ENCODE measurements around the gene SIRPA. TPM values are rescaled to one million over a fixed set of nuclear protein-coding genes. Genes with fewer than 3 reads are reported as not detected.

Gene SIRPA
- total RNA-seq, 4 donors from 2014 or later, result 11.5 to 34.6 (median 20.2) TPM

GRCh38 chr20:1895674-1896483 lies 672 bp downstream of the SIRPA start:
- TF ChIP-seq POLR2A (IDR thresholded peaks at IDR 0.05) (no peak), CTCF (IDR thresholded peaks at IDR 0.05) (no peak)
- intact Hi-C loops (cut with DNase I; ENCODE audit: low total_unique reads), result no loop called here
- Histone ChIP-seq H3K27me3 (no peaks in the 10 kb centered on the region), H3K4me1 (no peaks in the 10 kb centered on the region), H3K4me3 (peak overlapping the region; percentile 69 to 75), H3K9me3 (no peaks in the 10 kb centered on the region), H3K36me3 (no peaks in the 10 kb centered on the region), H3K27ac (peak overlapping the region; percentile 93 to 96)
- DNase-seq, result peak; percentile 32 to 47

DNA sequence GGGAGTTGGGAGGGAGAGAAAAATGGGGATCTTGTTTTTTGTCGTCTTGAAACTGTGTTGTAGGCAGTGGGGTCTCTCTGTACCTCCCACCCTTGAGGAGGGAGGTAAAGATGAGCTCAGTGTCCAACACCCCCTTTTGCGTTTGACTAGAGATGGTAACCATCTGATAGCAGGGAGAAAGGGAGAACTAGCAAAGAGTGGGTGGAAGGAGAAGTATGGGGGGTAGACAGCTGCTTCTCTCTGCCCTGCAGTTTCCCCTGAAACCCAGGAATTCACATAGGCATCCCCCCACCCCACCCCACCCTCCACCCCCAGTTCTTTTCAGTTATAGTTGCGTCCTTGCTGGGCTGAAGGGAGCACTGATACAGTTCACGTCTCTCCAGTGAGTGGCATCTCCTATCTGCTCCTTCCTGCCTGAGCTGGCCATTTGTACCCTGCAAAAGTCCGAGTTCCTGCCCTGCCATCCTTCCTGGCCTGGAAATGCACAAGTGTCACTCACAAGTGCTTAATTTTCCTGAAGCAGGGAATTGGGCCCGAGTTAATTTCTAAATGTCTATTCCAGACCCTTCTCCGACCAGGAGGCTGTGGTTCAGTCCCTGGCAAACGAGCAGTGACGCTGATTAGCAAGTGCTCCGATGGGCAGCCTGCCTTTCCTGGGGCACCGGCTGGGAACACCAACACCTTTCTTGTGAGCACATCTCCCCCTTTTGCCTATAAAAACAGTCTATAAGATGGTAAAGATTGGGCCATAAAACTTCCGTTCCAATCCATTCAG lies 1.5 kb downstream of the SIRPA start:
- no peak for TF ChIP-seq POLR2A (IDR thresholded peaks at IDR 0.05)
- no peak for TF ChIP-seq CTCF (IDR thresholded peaks at IDR 0.05)
- Histone ChIP-seq H3K9me3 (no peaks in the 10 kb centered on the region), H3K27ac (peak overlapping the region; percentile 93 to 96), H3K36me3 (no peaks in the 10 kb centered on the region), H3K4me3 (no peak overlapping the region), H3K4me1 (no peaks in the 10 kb centered on the region), H3K27me3 (no peaks in the 10 kb centered on the region)
- no peak for DNase-seq
- intact Hi-C loops (cut with DNase I; ENCODE audit: low total_unique reads), result no loop called here

DNA sequence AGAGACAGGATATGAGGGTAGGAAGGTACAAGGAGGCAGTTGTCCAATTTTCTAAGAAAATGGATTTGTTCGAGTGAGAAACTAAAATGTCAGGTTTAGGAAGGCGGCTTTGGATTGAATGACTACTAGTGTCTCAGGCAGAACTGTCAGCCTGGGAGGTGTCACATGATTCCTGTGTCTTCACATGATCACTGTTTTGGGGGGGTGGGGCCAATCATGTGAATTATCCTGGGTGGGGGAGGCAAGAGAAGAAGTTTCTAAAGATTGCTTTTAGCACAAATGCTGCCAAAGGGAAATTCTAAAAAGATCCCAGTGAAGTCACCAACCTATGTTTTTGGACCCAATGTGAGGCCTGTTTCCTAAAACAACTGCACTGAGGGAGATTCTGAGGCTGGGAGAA lies 2.3 kb downstream of the SIRPA start:
- Histone ChIP-seq H3K4me3 (no peak overlapping the region), H3K36me3 (no peaks in the 10 kb centered on the region), H3K27ac (peak overlapping the region; percentile 53 to 60), H3K9me3 (no peaks in the 10 kb centered on the region), H3K27me3 (no peaks in the 10 kb centered on the region), H3K4me1 (no peaks in the 10 kb centered on the region)
- intact Hi-C loops (cut with DNase I; ENCODE audit: low total_unique reads), result no loop called here
- DNase-seq, result peak in 1 of 2 donors; percentile 39
- TF ChIP-seq POLR2A (IDR thresholded peaks at IDR 0.05), result no peak
- TF ChIP-seq CTCF (IDR thresholded peaks at IDR 0.05), result no peak

DNA sequence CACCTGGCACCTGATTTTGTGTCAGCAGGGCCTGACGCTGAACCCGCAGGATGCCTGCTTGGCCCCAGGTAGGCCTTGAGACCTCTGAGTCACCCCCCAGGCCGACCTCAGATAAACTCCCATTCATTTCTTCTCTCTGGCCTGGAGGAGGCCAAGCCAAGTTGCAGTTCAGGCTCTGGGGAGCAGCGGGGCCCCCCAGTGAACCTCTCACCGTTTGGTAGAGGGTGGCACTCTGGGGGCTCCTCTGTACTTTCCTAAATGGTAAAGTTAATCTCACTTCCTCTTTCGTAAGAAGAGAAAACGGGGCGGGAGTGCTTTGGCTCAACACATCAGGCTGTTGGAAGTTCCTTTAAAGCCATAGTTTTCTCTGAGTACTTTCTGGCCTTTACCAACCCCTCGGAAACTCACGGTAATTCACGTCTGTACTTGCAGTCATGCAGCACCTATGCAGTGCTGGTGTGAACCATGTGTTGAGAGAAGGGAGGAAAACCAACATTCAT lies 2.8 kb downstream of the SIRPA start:
- Histone ChIP-seq H3K4me3 (no peak overlapping the region), H3K36me3 (no peaks in the 10 kb centered on the region), H3K9me3 (no peaks in the 10 kb centered on the region), H3K27me3 (no peaks in the 10 kb centered on the region), H3K4me1 (no peaks in the 10 kb centered on the region), H3K27ac (peak overlapping the region; percentile 53 to 60)
- no peak for DNase-seq
- intact Hi-C loops (cut with DNase I; ENCODE audit: low total_unique reads), result no loop called here
- TF ChIP-seq POLR2A (IDR thresholded peaks at IDR 0.05), result no peak

GRCh38 chr20:1898482-1899240 lies 3.5 kb downstream of the SIRPA start:
- no peaks in the 10 kb centered on the region for H3K27me3 ChIP-seq
- H3K4me1 ChIP-seq, result no peaks in the 10 kb centered on the region
- no peak overlapping the region for H3K4me3 ChIP-seq
- no peaks in the 10 kb centered on the region for H3K9me3 ChIP-seq
- TF ChIP-seq POLR2A (IDR thresholded peaks at IDR 0.05), result no peak
- TF ChIP-seq CTCF (IDR thresholded peaks at IDR 0.05), result no peak
- no peaks in the 10 kb centered on the region for H3K36me3 ChIP-seq
- peak in 1 of 2 donors; percentile 35 for DNase-seq
- H3K27ac ChIP-seq, result peak overlapping the region in 1 of 2 donors; percentile 51
- intact Hi-C loops (cut with DNase I; ENCODE audit: low total_unique reads), result no loop called here
